ENCODE measurements around the gene NKAIN2. TPM values are rescaled to one million over a fixed set of nuclear protein-coding genes. Genes with fewer than 3 reads are reported as not detected.

Gene NKAIN2
- total and polyA plus RNA-seq, 2 donors (not counting 3 experiments of a cell fraction or from before 2014, with no cell fraction given): 0.03 TPM; not detected in 1

- Histone ChIP-seq H3K27ac (ENCODE audit: insufficient read depth, low read depth, low read length) (no peak overlapping the region), H2AFZ (ENCODE audit: low read depth, low read length) (no peak overlapping the region), H3K4me2 (ENCODE audit: insufficient read depth, low read length) (no peak overlapping the region), H4K20me1 (replicated peaks; ENCODE audit: control insufficient read depth, extremely low read depth, insufficient read depth, low read length) (no peaks in the 10 kb centered on the region), H3K4me3 (replicated peaks in 1 of 3; ENCODE audit: insufficient read depth in 1 of 3, low read depth in 1 of 3, low read length in 3 of 3) (no peak overlapping the region), H3K27me3 (ENCODE audit: control insufficient read depth in 2 of 2, insufficient read depth in 2 of 2, low read length in 2 of 2) (peaks cover 0 to 2% of the 10 kb centered on the region in 2 experiments), H3K9ac (replicated peaks; ENCODE audit: extremely low read depth, insufficient read depth, low read length) (no peak overlapping the region), H3K9me3 (replicated peaks; ENCODE audit: control insufficient read depth, insufficient read depth, low read length) (no peaks in the 10 kb centered on the region), H3K4me1 (ENCODE audit: control insufficient read depth, extremely low read depth, insufficient read depth, low read length) (no peaks in the 10 kb centered on the region), H3K36me3 (ENCODE audit: control insufficient read depth in 2 of 2, extremely low read depth in 1 of 2, insufficient read depth in 2 of 2, low read length in 2 of 2) (no peaks in the 10 kb centered on the region), H3K79me2 (ENCODE audit: control insufficient read depth, insufficient read depth, low read length) (no peaks in the 10 kb centered on the region), H3K9me1 (replicated peaks; ENCODE audit: control insufficient read depth, extremely low read depth, insufficient read depth, low read length) (no peaks in the 10 kb centered on the region)
- intact Hi-C loops (cut with micrococcal nuclease) (no loop called here), dilution Hi-C loops (cut with MboI; ENCODE audit: extremely low pct_ligation_motif_present, low sequenced_read_pairs) (loop anchor here (25.0 kb wide), 1 partner anchor 244 kb away; no protein-coding TSS in a partner anchor)
- FAIRE-seq: no peak
- DNase-seq (ENCODE audit: low read depth, low spot score): no peak
- no peak for TF ChIP-seq POLR2A (IDR thresholded peaks at IDR 0.05; ENCODE audit: low read depth, low read length)
- no peak for TF ChIP-seq POLR2AphosphoS5 (IDR thresholded peaks at IDR 0.05; ENCODE audit: insufficient read depth, low read depth, low read length)
- no peak for TF ChIP-seq MYC (IDR thresholded peaks at IDR 0.05; ENCODE audit: low read depth, low read length)
- TF ChIP-seq FOS (IDR thresholded peaks at IDR 0.05; ENCODE audit: borderline replicate concordance, insufficient read depth, low read length): no peak
- CTCF ChIA-PET: interaction anchor here (1.1 to 7.5 kb wide), 2 partner anchors 244 to 443 kb away, joined by 3 to 259 read pairs; no protein-coding TSS in a partner anchor
- BruUV-seq (replicated peaks): no TSS peak
- POLR2A ChIA-PET: no interaction called here
These were observed 1064.8 kb downstream of the NKAIN2 start for GRCh38 chr6:124868481-124868880.

DNA sequence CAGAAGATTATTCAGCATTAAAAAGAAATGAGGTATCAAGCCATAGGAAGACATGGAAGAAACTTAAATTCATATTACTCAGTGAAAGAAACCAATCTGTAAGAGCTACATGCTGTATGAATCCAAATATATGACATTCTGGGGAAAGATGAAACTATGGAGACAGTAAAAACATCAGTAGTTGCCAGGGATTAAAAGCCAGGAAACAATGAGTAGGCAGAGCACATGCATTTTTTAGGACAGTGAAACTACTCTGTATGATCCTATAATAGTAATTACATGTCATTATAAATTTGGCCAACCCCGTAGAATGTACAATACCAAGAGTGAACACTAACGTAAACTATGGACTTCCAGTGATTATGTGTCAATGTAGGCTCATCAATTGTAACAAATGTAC, 1065.8 kb downstream of the NKAIN2 start:
- Histone ChIP-seq H3K9me3 (replicated peaks; ENCODE audit: control insufficient read depth, insufficient read depth, low read length) (no peaks in the 10 kb centered on the region), H4K20me1 (replicated peaks; ENCODE audit: control insufficient read depth, extremely low read depth, insufficient read depth, low read length) (no peaks in the 10 kb centered on the region), H2AFZ (ENCODE audit: low read depth, low read length) (no peak overlapping the region), H3K27ac (ENCODE audit: insufficient read depth, low read depth, low read length) (no peak overlapping the region), H3K79me2 (ENCODE audit: control insufficient read depth, insufficient read depth, low read length) (no peaks in the 10 kb centered on the region), H3K36me3 (ENCODE audit: control insufficient read depth in 2 of 2, extremely low read depth in 1 of 2, insufficient read depth in 2 of 2, low read length in 2 of 2) (no peaks in the 10 kb centered on the region), H3K27me3 (ENCODE audit: control insufficient read depth in 2 of 2, insufficient read depth in 2 of 2, low read length in 2 of 2) (peaks cover 0 to 2% of the 10 kb centered on the region in 2 experiments), H3K9me1 (replicated peaks; ENCODE audit: control insufficient read depth, extremely low read depth, insufficient read depth, low read length) (no peaks in the 10 kb centered on the region), H3K4me1 (ENCODE audit: control insufficient read depth, extremely low read depth, insufficient read depth, low read length) (no peaks in the 10 kb centered on the region), H3K4me3 (replicated peaks in 1 of 3; ENCODE audit: insufficient read depth in 1 of 3, low read depth in 1 of 3, low read length in 3 of 3) (no peak overlapping the region), H3K4me2 (ENCODE audit: insufficient read depth, low read length) (no peak overlapping the region), H3K9ac (replicated peaks; ENCODE audit: extremely low read depth, insufficient read depth, low read length) (no peak overlapping the region)
- no peak for TF ChIP-seq GATA2 (IDR thresholded peaks at IDR 0.05; ENCODE audit: insufficient read depth, insufficient read length, low read depth, low read length)
- TF ChIP-seq FOS (IDR thresholded peaks at IDR 0.05; ENCODE audit: borderline replicate concordance, insufficient read depth, low read length): no peak
- no peak for TF ChIP-seq POLR2AphosphoS5 (IDR thresholded peaks at IDR 0.05; ENCODE audit: insufficient read depth, low read depth, low read length)
- no peak for TF ChIP-seq CTCF (IDR thresholded peaks at IDR 0.05; ENCODE audit: extremely low read depth in 1 of 2, insufficient read depth in 1 of 2, low read depth in 1 of 2, low read length in 2 of 2)
- TF ChIP-seq, protein P1, sequence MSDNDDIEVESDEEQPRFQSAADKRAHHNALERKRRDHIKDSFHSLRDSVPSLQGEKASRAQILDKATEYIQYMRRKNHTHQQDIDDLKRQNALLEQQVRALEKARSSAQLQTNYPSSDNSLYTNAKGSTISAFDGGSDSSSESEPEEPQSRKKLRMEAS (IDR thresholded peaks at IDR 0.05; ENCODE audit: insufficient read depth, insufficient read length): no peak
- TF ChIP-seq JUN (IDR thresholded peaks at IDR 0.05; ENCODE audit: borderline replicate concordance, insufficient read depth, insufficient read length, low read depth): no peak
- TF ChIP-seq MYC (IDR thresholded peaks at IDR 0.05; ENCODE audit: low read depth, low read length): no peak
- TF ChIP-seq POLR2A (IDR thresholded peaks at IDR 0.05; ENCODE audit: low read depth, low read length): no peak
- no peak for TF ChIP-seq EZH2 (IDR thresholded peaks at IDR 0.05; ENCODE audit: borderline replicate concordance, low read depth, low read length, severe bottlenecking)
- POLR2A ChIA-PET: no interaction called here
- CTCF ChIA-PET: interaction anchor here (1.1 to 7.5 kb wide), 2 partner anchors 243 to 442 kb away, joined by 3 to 259 read pairs; no protein-coding TSS in a partner anchor
- FAIRE-seq (no peak), DNase-seq (ENCODE audit: low read depth, low spot score) (no peak)
- intact Hi-C loops (cut with micrococcal nuclease) (no loop called here), dilution Hi-C loops (cut with MboI; ENCODE audit: extremely low pct_ligation_motif_present, low sequenced_read_pairs) (loop anchor here (25.0 kb wide), 1 partner anchor 243 kb away; no protein-coding TSS in a partner anchor)
- BruUV-seq (replicated peaks): no TSS peak
